Measurements from ENCODE around the gene CTNND2. TPM values are rescaled to one million over a fixed set of nuclear protein-coding genes. Genes with fewer than 3 reads are reported as not detected.

Gene CTNND2
- total and polyA plus RNA-seq, 2 donors (not counting 1 experiment from before 2014, with no cell fraction given): not detected

DNA sequence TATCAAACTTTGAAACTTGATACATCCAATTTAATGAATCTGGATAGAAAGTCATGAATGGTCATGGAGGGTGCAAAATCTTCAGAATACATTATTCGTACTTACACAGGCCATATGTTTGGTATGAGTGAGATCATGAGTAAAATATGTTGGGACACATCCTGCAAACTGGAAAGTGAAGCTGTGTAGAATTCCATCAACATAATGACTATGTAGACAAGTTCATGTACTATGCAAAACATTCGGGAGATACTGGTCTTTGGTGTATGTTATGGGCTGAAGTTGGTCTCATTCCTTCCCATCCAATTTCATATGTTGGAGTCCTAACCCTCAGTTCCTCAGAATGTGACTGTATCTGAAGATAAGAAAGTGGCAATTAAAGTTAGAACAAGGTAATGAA lies 18.1 kb upstream of the CTNND2 start:
- ChIA-PET CTCF (no interaction called here), POLR2A (no interaction called here)
- H3K9me3 ChIP-seq (ENCODE audit: control extremely low read depth in 1 of 3, control insufficient read depth in 2 of 3, insufficient read depth in 1 of 3, low read length in 2 of 3): no peaks in the 10 kb centered on the region
- no peak overlapping the region for H2AFZ ChIP-seq (ENCODE audit: insufficient read depth, low read depth, low read length, poor library complexity, severe bottlenecking)
- H3K4me2 ChIP-seq (replicated peaks; ENCODE audit: low read depth, low read length, poor library complexity, severe bottlenecking): no peak overlapping the region
- Mint-ChIP-seq H3K4me1 (no peaks in the 10 kb centered on the region), H3K27me3 (no peaks in the 10 kb centered on the region), H3K9me3 (ENCODE audit: insufficient read depth) (peaks cover 11% of the 10 kb centered on the region), H3K27ac (no peak overlapping the region), H3K4me3 (no peak overlapping the region)
- H3K27ac ChIP-seq (ENCODE audit: low read length in 2 of 2): no peak overlapping the region
- TF ChIP-seq, protein P1, sequence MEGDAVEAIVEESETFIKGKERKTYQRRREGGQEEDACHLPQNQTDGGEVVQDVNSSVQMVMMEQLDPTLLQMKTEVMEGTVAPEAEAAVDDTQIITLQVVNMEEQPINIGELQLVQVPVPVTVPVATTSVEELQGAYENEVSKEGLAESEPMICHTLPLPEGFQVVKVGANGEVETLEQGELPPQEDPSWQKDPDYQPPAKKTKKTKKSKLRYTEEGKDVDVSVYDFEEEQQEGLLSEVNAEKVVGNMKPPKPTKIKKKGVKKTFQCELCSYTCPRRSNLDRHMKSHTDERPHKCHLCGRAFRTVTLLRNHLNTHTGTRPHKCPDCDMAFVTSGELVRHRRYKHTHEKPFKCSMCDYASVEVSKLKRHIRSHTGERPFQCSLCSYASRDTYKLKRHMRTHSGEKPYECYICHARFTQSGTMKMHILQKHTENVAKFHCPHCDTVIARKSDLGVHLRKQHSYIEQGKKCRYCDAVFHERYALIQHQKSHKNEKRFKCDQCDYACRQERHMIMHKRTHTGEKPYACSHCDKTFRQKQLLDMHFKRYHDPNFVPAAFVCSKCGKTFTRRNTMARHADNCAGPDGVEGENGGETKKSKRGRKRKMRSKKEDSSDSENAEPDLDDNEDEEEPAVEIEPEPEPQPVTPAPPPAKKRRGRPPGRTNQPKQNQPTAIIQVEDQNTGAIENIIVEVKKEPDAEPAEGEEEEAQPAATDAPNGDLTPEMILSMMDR (IDR thresholded peaks at IDR 0.05): no peak
- TF ChIP-seq EZH2 (IDR thresholded peaks at IDR 0.05; ENCODE audit: borderline replicate concordance, insufficient read depth, low read depth, low read length, poor library complexity, severe bottlenecking): no peak
- H3K4me3 ChIP-seq (ENCODE audit: control extremely low read depth in 1 of 5, extremely low read depth in 1 of 5, insufficient read depth in 1 of 5, low read depth in 2 of 5, low read length in 4 of 5): no peak overlapping the region
- no peaks in the 10 kb centered on the region for H3K27me3 ChIP-seq (replicated peaks in 1 of 4; ENCODE audit: control extremely low read depth in 1 of 4, control insufficient read depth in 3 of 4, insufficient read depth in 4 of 4, low read length in 3 of 4)
- no peaks in the 10 kb centered on the region for H3K36me3 ChIP-seq (replicated peaks in 1 of 2; ENCODE audit: control extremely low read depth in 1 of 2, control insufficient read depth in 1 of 2, extremely low read depth in 1 of 2, insufficient read depth in 2 of 2, low read length in 1 of 2)
- H4K20me1 ChIP-seq (ENCODE audit: control insufficient read depth, insufficient read depth, low read length, poor library complexity, severe bottlenecking): no peaks in the 10 kb centered on the region
- no peaks in the 10 kb centered on the region for H3K4me1 ChIP-seq (ENCODE audit: control insufficient read depth in 2 of 2, insufficient read depth in 2 of 2, low read length in 2 of 2)
- H3K79me2 ChIP-seq (ENCODE audit: control insufficient read depth, insufficient read depth, low read length): no peaks in the 10 kb centered on the region
- intact Hi-C loops (cut with micrococcal nuclease): no loop called here
- no peak overlapping the region for H3K9ac ChIP-seq (ENCODE audit: low read length)
- no CpG with 5 or more reads among the region's 2 CpGs for WGBS (ENCODE audit: insufficient coverage)
- no peak for DNase-seq
- no peak for ATAC-seq (ENCODE audit: low read depth)

GRCh38 chr5:11918463-11919045 lies 14.3 kb upstream of the CTNND2 start:
- 89% methylated on average over 7 of the region's 9 CpGs for WGBS (ENCODE audit: insufficient coverage)
- ChIA-PET POLR2A (no interaction called here), CTCF (no interaction called here)
- H3K79me2 ChIP-seq (ENCODE audit: control insufficient read depth, insufficient read depth, low read length): no peaks in the 10 kb centered on the region
- no peak for TF ChIP-seq EZH2 (IDR thresholded peaks at IDR 0.05; ENCODE audit: borderline replicate concordance, insufficient read depth, low read depth, low read length, poor library complexity, severe bottlenecking)
- TF ChIP-seq, protein P1 (IDR thresholded peaks at IDR 0.05): no peak
- H3K27me3 Mint-ChIP-seq: no peaks in the 10 kb centered on the region
- peaks cover 5% of the 10 kb centered on the region for H3K9me3 Mint-ChIP-seq (ENCODE audit: insufficient read depth)
- no peak overlapping the region for H3K27ac ChIP-seq (ENCODE audit: low read length in 2 of 2)
- ATAC-seq (ENCODE audit: low read depth) (no peak), DNase-seq (no peak)
- no peak overlapping the region for H3K4me2 ChIP-seq (replicated peaks; ENCODE audit: low read depth, low read length, poor library complexity, severe bottlenecking)
- no peaks in the 10 kb centered on the region for H3K4me1 ChIP-seq (ENCODE audit: control insufficient read depth in 2 of 2, insufficient read depth in 2 of 2, low read length in 2 of 2)
- H3K27ac Mint-ChIP-seq: no peak overlapping the region
- H3K4me1 Mint-ChIP-seq: no peaks in the 10 kb centered on the region
- H3K36me3 ChIP-seq (replicated peaks in 1 of 2; ENCODE audit: control extremely low read depth in 1 of 2, control insufficient read depth in 1 of 2, extremely low read depth in 1 of 2, insufficient read depth in 2 of 2, low read length in 1 of 2): no peaks in the 10 kb centered on the region
- H3K27me3 ChIP-seq (replicated peaks in 1 of 4; ENCODE audit: control extremely low read depth in 1 of 4, control insufficient read depth in 3 of 4, insufficient read depth in 4 of 4, low read length in 3 of 4): no peaks in the 10 kb centered on the region
- intact Hi-C loops (cut with micrococcal nuclease): no loop called here
- no peak overlapping the region for H3K9ac ChIP-seq (ENCODE audit: low read length)
- H3K4me3 Mint-ChIP-seq: no peak overlapping the region
- no peaks in the 10 kb centered on the region for H4K20me1 ChIP-seq (ENCODE audit: control insufficient read depth, insufficient read depth, low read length, poor library complexity, severe bottlenecking)
- H2AFZ ChIP-seq (ENCODE audit: insufficient read depth, low read depth, low read length, poor library complexity, severe bottlenecking): no peak overlapping the region
- H3K9me3 ChIP-seq (ENCODE audit: control extremely low read depth in 1 of 3, control insufficient read depth in 2 of 3, insufficient read depth in 1 of 3, low read length in 2 of 3): no peaks in the 10 kb centered on the region
- H3K4me3 ChIP-seq (ENCODE audit: control extremely low read depth in 1 of 5, extremely low read depth in 1 of 5, insufficient read depth in 1 of 5, low read depth in 2 of 5, low read length in 4 of 5): no peak overlapping the region
